Measurements from ENCODE around the gene ZCCHC7.

DNA sequence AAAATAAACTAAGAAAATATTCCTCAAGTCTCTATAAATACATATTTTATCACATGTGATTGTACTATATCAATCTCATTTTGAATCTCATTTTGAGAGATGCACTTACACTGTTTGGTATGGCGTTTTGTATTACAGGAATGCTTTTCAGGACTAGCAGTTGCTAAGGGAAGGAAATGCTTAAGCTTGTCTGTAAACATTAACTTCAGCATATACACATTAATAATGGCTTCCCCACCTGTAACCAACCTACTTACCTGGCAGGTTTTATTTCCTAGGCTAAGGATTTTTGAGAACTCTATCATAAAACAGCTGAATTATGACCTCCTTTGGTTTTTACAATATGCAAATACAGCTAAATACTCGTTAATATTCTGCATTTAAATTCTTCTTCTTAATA is 161.2 kb downstream of the ZCCHC7 start:
- TF ChIP-seq, protein P1, sequence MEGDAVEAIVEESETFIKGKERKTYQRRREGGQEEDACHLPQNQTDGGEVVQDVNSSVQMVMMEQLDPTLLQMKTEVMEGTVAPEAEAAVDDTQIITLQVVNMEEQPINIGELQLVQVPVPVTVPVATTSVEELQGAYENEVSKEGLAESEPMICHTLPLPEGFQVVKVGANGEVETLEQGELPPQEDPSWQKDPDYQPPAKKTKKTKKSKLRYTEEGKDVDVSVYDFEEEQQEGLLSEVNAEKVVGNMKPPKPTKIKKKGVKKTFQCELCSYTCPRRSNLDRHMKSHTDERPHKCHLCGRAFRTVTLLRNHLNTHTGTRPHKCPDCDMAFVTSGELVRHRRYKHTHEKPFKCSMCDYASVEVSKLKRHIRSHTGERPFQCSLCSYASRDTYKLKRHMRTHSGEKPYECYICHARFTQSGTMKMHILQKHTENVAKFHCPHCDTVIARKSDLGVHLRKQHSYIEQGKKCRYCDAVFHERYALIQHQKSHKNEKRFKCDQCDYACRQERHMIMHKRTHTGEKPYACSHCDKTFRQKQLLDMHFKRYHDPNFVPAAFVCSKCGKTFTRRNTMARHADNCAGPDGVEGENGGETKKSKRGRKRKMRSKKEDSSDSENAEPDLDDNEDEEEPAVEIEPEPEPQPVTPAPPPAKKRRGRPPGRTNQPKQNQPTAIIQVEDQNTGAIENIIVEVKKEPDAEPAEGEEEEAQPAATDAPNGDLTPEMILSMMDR (IDR thresholded peaks at IDR 0.05; ENCODE audit: low read depth, low read length, poor library complexity, severe bottlenecking), result no peak
- TF ChIP-seq EZH2phosphoT487 (IDR thresholded peaks at IDR 0.05; ENCODE audit: borderline replicate concordance, low read length), result no peak
